ENCODE data around the gene CCDC192.

CCDC192 gene

DNA sequence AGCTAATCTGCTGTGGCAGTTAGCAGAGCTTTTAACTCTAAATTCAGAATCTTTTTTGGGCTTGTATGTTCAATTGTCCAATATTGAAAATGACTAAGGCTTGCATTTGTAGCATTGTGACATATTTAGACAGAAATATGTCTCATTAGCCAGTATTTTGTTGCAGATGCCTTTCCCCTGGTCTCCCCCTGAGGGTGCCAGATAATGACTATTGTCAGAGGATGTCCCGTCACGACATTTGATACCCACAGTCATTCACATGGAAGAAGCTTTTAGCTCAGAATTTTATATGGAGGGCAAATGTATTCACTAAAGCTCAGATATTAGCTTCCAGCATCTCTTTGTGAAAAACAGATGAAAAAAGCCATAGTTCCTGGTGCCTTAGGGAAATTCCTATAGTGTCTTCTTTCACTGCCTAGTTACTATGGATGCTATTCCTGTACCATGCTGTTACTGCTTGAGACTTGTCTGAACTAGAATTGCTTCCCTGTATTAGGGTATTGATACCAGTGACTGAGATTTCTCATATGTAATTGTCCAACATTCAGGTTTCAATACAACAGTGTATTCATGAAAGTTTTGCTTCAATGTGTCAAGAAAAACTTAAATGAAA lies 96.2 kb downstream of the CCDC192 start (continued):
- no peak for TF ChIP-seq PATZ1 (CRISPR knock-in tag; IDR thresholded peaks at IDR 0.05; ENCODE audit: borderline replicate concordance)
- no peak for TF ChIP-seq ISL1 (CRISPR knock-in tag; IDR thresholded peaks at IDR 0.05)
- TF ChIP-seq OSR1 (CRISPR knock-in tag; IDR thresholded peaks at IDR 0.05) = no peak
- TF ChIP-seq POU6F1 (CRISPR knock-in tag; IDR thresholded peaks at IDR 0.05; ENCODE audit: borderline replicate concordance, low read depth) = no peak
- TF ChIP-seq ZNF70 (CRISPR knock-in tag; IDR thresholded peaks at IDR 0.05) = no peak
- no peak for TF ChIP-seq ZNF565 (CRISPR knock-in tag; conservative IDR thresholded peaks at IDR 0.05; ENCODE audit: low read depth)
- no peak for TF ChIP-seq PPARA (CRISPR knock-in tag; IDR thresholded peaks at IDR 0.05; ENCODE audit: borderline replicate concordance)
- TF ChIP-seq ZFP30 (CRISPR knock-in tag; IDR thresholded peaks at IDR 0.05) = no peak

- no peak for TF ChIP-seq ZFP30 (CRISPR knock-in tag; IDR thresholded peaks at IDR 0.05)
- TF ChIP-seq ISL1 (CRISPR knock-in tag; IDR thresholded peaks at IDR 0.05) = no peak
- TF ChIP-seq TOX (CRISPR knock-in tag; IDR thresholded peaks at IDR 0.05; ENCODE audit: borderline replicate concordance) = no peak
- TF ChIP-seq ARNTL (CRISPR knock-in tag; IDR thresholded peaks at IDR 0.05; ENCODE audit: borderline replicate concordance, low read depth) = no peak
- TF ChIP-seq CSRNP3 (CRISPR knock-in tag; IDR thresholded peaks at IDR 0.05) = no peak
- TF ChIP-seq GLIS3 (CRISPR knock-in tag; IDR thresholded peaks at IDR 0.05) = no peak
- no peak for TF ChIP-seq ZC3H10 (CRISPR knock-in tag; IDR thresholded peaks at IDR 0.05)
- no peak for TF ChIP-seq CSDC2 (CRISPR knock-in tag; IDR thresholded peaks at IDR 0.05)
- TF ChIP-seq TCF4 (CRISPR knock-in tag; IDR thresholded peaks at IDR 0.05; ENCODE audit: borderline replicate concordance) = no peak
- TF ChIP-seq OSR1 (CRISPR knock-in tag; IDR thresholded peaks at IDR 0.05) = no peak
- TF ChIP-seq BACH2 (CRISPR knock-in tag; IDR thresholded peaks at IDR 0.05; ENCODE audit: borderline replicate concordance) = no peak
- no peak for TF ChIP-seq POU6F1 (CRISPR knock-in tag; IDR thresholded peaks at IDR 0.05; ENCODE audit: borderline replicate concordance, low read depth)
- TF ChIP-seq, protein P1, sequence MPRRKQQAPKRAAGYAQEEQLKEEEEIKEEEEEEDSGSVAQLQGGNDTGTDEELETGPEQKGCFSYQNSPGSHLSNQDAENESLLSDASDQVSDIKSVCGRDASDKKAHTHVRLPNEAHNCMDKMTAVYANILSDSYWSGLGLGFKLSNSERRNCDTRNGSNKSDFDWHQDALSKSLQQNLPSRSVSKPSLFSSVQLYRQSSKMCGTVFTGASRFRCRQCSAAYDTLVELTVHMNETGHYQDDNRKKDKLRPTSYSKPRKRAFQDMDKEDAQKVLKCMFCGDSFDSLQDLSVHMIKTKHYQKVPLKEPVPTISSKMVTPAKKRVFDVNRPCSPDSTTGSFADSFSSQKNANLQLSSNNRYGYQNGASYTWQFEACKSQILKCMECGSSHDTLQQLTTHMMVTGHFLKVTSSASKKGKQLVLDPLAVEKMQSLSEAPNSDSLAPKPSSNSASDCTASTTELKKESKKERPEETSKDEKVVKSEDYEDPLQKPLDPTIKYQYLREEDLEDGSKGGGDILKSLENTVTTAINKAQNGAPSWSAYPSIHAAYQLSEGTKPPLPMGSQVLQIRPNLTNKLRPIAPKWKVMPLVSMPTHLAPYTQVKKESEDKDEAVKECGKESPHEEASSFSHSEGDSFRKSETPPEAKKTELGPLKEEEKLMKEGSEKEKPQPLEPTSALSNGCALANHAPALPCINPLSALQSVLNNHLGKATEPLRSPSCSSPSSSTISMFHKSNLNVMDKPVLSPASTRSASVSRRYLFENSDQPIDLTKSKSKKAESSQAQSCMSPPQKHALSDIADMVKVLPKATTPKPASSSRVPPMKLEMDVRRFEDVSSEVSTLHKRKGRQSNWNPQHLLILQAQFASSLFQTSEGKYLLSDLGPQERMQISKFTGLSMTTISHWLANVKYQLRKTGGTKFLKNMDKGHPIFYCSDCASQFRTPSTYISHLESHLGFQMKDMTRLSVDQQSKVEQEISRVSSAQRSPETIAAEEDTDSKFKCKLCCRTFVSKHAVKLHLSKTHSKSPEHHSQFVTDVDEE (CRISPR knock-in tag; IDR thresholded peaks at IDR 0.05) = no peak
- TF ChIP-seq RARB (CRISPR knock-in tag; IDR thresholded peaks at IDR 0.05) = no peak
- TF ChIP-seq ZNF565 (CRISPR knock-in tag; conservative IDR thresholded peaks at IDR 0.05; ENCODE audit: low read depth) = no peak
- no peak for TF ChIP-seq PPARA (CRISPR knock-in tag; IDR thresholded peaks at IDR 0.05; ENCODE audit: borderline replicate concordance)
- ATAC-seq = peak; percentile 45
These were observed 98.7 kb downstream of the CCDC192 start for GRCh38 chr5:127801751-127802476.

GRCh38 chr5:127802477-127802865 lies 99.3 kb downstream of the CCDC192 start:
- no peak for TF ChIP-seq PATZ1 (CRISPR knock-in tag; IDR thresholded peaks at IDR 0.05; ENCODE audit: borderline replicate concordance)
- TF ChIP-seq SNAI2 (CRISPR knock-in tag; IDR thresholded peaks at IDR 0.05) = no peak
- no peak for TF ChIP-seq ZNF70 (CRISPR knock-in tag; IDR thresholded peaks at IDR 0.05)
- no peak for TF ChIP-seq CSRNP3 (CRISPR knock-in tag; IDR thresholded peaks at IDR 0.05)
- TF ChIP-seq ESRRG (CRISPR knock-in tag; IDR thresholded peaks at IDR 0.05) = no peak
- no peak for TF ChIP-seq BACH2 (CRISPR knock-in tag; IDR thresholded peaks at IDR 0.05; ENCODE audit: borderline replicate concordance)
- no peak for TF ChIP-seq PPARA (CRISPR knock-in tag; IDR thresholded peaks at IDR 0.05; ENCODE audit: borderline replicate concordance)
- no peak for TF ChIP-seq TCF4 (CRISPR knock-in tag; IDR thresholded peaks at IDR 0.05; ENCODE audit: borderline replicate concordance)
- no peak for TF ChIP-seq OSR1 (CRISPR knock-in tag; IDR thresholded peaks at IDR 0.05)
- no peak for TF ChIP-seq TOX (CRISPR knock-in tag; IDR thresholded peaks at IDR 0.05; ENCODE audit: borderline replicate concordance)
- no peak for TF ChIP-seq RARB (CRISPR knock-in tag; IDR thresholded peaks at IDR 0.05)
- ATAC-seq = peak; percentile 21; the same call in 2 of the 3 replicates

All from SK-N-SH treated with all-trans-retinoic acid at 6 μM for 48 hours (cell line).